HG03575 (cell line): ENCODE measurements around the gene LSM12.

Experiments
- ATAC-seq: cut with Tn5 transposase; IDR thresholded peaks from one replicate; pipeline ENCODE4 v1.9.1; 2021; ENCODE audit not compliant: unreplicated experiment, insufficient number of reproducible peaks, low FRiP score; ENCODE audit errors: extremely low read depth

Gene LSM12

GRCh38 chr17:44079877-44080821 lies 13.7 kb upstream of the LSM12 start:
- no peak for ATAC-seq

GRCh38 chr17:44078412-44078811 lies 11.9 kb upstream of the LSM12 start:
- ATAC-seq, result no peak

GRCh38 chr17:44077595-44077909 lies 11.1 kb upstream of the LSM12 start:
- no peak for ATAC-seq

- ATAC-seq, result no peak
Observed at GRCh38 chr17:44076716-44077594, 10.5 kb upstream of the LSM12 start.

- no peak for ATAC-seq
Observed at GRCh38 chr17:44075598-44076293, 9.3 kb upstream of the LSM12 start.

- ATAC-seq, result no peak
Observed at GRCh38 chr17:44074911-44075285, 8.4 kb upstream of the LSM12 start.

- no peak for ATAC-seq
Observed at GRCh38 chr17:44074231-44074910, 7.9 kb upstream of the LSM12 start.

- no peak for ATAC-seq
Observed at GRCh38 chr17:44071772-44072171, 5.3 kb upstream of the LSM12 start.

GRCh38 chr17:44071198-44071520 lies 4.7 kb upstream of the LSM12 start:
- peak; percentile 8 for ATAC-seq

- ATAC-seq, result peak; percentile 41
Observed at GRCh38 chr17:44070455-44071197, 4.2 kb upstream of the LSM12 start, which contains the start of gene G6PC3. Gene G6PC3 (plus strand): TSS chr17:44070735. CDS start chr17:44070966, 231 bp downstream.

- peak; percentile 6 for ATAC-seq
Observed at GRCh38 chr17:44069974-44070454, 3.5 kb upstream of the LSM12 start.

GRCh38 chr17:44067545-44067940 lies 1.1 kb upstream of the LSM12 start:
- no peak for ATAC-seq

GRCh38 chr17:44065668-44066203 lies 735 bp downstream of the LSM12 start:
- ATAC-seq, result no peak

GRCh38 chr17:44063704-44064639 lies 2.5 kb downstream of the LSM12 start:
- no peak for ATAC-seq

GRCh38 chr17:44062871-44063270 lies 3.6 kb downstream of the LSM12 start:
- no peak for ATAC-seq

- ATAC-seq, result no peak
Observed at GRCh38 chr17:44061446-44061845, 5.0 kb downstream of the LSM12 start.
